K562 treated with DMSO at 1 percent for 48 hours (cell line): ENCODE results near the gene GMNN. TPM values are rescaled to one million over a fixed set of nuclear protein-coding genes. Genes with fewer than 3 reads are reported as not detected.

ENCODE experiments used
- total RNA-seq: library from RNA; unstranded; fragments of 300-600 nt; gene quantifications from 2 replicates; pipeline ENCODE4 v1.2.3, GENCODE V29; 2022; ENCODE audit warnings: low replicate concordance; ENCODE audit errors: extremely low read depth

Gene GMNN
- not detected in 2 replicates for total RNA-seq

GRCh38 chr6:24774696-24775519 lies at the start of gene GMNN:
Gene GMNN (plus strand): TSS chr6:24774937. CDS start chr6:24777247, 2,310 bp downstream.

DNA sequence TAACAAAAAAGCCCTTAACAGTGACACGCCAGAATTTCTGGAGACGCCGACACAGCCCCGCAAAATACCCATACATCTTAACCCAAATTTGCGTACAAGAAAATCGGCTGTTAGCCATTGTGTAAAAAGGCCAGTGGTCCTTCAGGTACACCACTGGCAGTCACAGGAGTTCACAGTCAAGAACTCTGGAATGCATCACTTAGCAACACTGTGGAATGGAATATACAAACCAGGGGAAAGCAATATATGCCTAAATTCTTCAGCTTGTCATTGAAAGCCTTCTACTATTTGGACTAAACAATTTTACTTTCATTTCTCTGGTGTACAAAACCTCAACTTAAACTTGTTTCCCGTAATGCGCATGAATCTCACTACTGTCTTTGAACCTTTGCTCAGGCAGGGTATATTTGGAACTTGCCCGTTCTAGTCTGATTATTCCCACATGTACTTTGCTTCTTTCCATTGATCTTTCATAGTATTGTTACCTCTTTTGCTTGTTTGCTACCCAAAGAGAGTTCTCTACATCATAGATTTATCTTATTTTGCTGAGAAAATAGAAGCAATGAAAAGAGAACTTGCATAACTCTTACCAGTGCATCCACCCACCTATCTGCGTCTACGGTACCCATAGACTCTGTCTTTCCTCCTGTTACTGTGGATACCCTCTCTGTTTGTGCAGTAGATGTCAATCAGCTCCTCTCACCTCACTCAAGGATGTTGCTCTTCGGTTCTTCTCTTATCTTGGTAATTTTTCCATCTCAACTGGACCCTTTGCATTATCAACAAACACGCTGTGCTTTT lies 24.2 kb downstream of the GMNN start, which contains the start of gene ARMH2:
ARMH2 (minus strand) TSS at position 178 of the 801 bp plus-strand sequence; CDS start at position 118, 60 bp downstream.

Other genes starting within 250 kb of the GMNN start
- gene KIAA0319, start 128.7 kb upstream of the GMNN start, total RNA-seq: not detected in 2 replicates
- gene TDP2, start 108.0 kb upstream of the GMNN start, total RNA-seq: not detected in 2 replicates
- not detected in 2 replicates for gene ACOT13, start 107.9 kb upstream of the GMNN start, total RNA-seq
- 116 TPM in 1 of 2 replicates, not detected in the other for gene C6orf62, start 55.8 kb upstream of the GMNN start, total RNA-seq
- not detected in 2 replicates for gene ARMH2, start 24.0 kb downstream of the GMNN start, total RNA-seq
- gene RIPOR2, start 161.0 kb downstream of the GMNN start, total RNA-seq: not detected in 2 replicates